Hematopoietic multipotent progenitor cell (in vitro differentiated cells): ENCODE data around the gene FNDC8. TPM values are rescaled to one million over a fixed set of nuclear protein-coding genes. Genes with fewer than 3 reads are reported as not detected.
"Not testable (repeated sequence)": the region's sequence is repeated elsewhere in the genome, so short reads cannot be mapped to it uniquely, and the experiment has no call there.

ENCODE experiments used
- DNase-seq, 3 donors: peaks; one replicate each; pipeline ENCODE4 v3.0.0-alpha.2; 2011 to 2015; ENCODE audit warnings: low read depth in 2 of 3, low spot score in 2 of 3
- total RNA-seq: library from RNA; depleted of rRNA; stranded (reverse); fragments of >200 nt; gene quantifications from one replicate; pipeline ENCODE4 v1.2.3, GENCODE V29; 2012

The FNDC8 gene
- not detected for total RNA-seq

DNA sequence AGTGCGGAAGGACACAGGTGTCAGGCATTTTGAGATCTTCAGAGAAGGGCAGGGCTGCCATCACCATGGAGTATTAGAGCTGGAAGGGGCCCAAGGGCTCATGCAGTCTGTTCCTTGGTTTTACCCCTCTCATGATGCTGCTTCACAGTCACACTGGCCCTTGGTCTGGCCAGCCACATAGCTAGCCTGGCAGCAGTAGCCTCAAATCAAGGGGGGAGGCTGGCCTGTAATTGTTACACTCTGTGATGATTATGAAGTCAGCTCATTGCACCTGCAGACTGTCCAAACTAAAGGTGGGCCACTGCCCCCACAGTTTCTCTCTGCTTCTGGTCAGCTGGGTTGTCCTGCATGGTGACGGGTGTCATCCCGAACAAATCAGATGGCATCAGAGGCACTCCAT lies at the start of gene FNDC8:
TSS of gene FNDC8 (plus strand) at position 301 of the 400 bp plus-strand sequence. CDS start at position 380, 79 bp downstream.
- no peak for DNase-seq

DNA sequence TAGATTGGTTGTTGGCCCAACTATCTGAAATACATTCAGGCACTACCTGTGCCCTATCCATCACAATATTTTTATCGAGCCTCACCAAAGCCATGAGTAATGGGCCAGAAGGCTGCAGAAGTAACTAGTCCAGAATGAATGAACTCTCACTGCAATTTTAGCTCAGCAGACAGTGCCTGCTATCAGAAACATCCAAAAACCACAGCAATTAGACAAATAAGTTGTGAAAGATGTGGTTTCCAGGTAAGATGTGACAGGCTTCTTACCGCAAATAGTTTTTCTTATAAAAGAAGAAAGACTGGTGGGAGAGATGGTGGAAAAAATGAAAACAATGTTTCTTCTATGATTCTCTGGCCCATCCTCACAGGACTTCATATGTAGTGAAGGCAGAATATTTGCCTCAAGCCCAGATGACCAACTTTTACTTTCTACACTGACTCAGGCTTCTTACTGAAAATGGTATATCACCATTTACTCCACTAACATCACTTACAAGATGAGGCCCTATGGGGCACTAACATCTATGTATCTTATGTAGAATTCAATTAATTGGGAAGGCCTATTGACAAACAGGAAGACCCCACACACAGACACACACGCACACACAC lies 48.1 kb upstream of the FNDC8 start:
- no peak for DNase-seq

DNA sequence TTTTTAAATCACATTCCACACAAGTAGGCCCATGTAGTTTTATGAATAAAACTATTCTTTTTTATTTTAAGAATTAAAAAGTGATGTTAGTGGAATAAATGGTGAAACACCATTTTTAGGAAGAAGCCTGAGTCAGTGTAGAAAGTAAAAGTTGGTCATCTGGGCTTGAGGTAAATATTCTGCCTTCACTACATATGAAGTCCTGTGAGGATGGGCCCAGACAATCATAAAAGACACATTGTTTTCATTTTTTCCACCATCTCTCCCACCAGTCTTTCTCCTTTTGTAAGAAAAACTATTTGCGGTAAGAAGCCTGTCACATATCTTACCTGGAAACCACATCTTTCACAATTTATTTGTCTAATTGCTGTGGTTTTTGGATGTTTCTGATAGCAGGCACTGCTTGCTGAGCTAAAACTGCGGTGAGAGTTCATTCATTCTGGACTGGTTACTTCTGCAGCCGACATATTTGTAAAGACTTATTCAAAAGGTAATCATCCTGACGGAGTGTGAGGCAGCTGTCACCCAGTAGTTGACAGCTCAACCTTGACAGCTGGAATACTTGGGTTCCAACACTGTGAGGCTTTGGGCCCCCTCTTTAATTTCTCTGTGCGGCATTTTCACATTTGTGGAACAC lies 47.3 kb upstream of the FNDC8 start:
- DNase-seq, result no peak

DNA sequence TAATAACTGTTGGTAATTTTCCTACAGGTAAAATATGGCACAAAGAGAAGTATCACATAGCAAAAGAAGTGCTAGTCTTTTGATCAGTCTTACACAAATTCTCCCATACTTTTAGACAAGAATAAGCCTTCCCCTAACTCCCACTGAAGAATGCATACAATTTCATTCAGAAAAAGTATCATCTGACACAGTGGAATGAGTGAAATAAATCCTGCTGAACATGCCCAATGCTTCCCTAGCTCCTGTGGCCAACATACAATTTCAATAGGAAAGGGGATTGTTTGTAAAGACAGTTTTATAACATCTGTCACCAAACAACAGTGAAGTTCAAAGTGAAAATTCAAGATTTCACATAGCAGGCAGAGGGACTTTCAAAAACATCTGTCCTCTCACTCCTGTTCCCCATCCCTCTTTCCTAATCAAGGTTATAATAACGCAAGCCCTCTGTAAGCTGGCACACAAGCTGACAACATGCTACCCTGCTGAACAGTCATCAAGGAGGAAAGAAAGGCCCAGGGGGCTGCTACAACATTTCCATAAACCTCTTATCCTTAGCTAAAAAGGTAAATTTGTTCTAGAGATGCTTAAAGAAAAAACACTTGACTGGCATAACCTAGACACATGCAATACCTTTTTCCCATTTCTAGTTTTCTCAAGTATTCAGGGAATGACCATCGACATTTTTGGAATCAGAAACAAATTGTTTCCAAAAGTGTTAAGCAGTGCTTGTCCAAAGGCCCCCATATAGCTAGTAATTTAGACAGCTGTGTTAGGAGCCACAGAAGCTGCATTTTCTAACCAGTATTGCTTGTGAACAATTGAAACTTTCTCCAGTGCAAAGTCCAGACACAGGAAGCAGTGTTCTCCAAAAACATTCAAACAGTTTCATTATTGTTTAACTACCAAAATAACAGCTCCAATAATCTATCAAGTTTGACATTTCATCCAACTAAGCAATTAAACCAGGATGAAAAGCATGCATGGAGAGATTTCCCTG lies 46.4 kb upstream of the FNDC8 start:
- DNase-seq, result no peak

DNA sequence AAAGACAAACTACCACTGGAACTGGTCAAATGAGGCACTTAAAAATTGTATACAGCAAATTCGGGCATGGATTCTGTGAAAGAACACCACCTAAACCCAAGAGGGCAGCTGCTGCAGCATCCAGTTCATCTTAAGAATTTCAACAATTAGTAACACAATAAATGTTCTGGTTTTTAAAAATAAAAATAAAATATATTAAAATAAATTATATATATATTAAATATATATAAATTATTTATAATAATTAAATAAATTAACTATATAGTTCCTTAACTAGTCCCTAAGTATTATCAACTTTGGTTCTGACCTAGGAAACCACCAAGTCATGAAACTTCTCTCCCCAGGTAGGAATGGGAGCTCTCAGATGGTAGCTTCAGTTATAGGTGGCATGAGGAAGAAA lies 44.5 kb upstream of the FNDC8 start:
- DNase-seq, result no peak

DNA sequence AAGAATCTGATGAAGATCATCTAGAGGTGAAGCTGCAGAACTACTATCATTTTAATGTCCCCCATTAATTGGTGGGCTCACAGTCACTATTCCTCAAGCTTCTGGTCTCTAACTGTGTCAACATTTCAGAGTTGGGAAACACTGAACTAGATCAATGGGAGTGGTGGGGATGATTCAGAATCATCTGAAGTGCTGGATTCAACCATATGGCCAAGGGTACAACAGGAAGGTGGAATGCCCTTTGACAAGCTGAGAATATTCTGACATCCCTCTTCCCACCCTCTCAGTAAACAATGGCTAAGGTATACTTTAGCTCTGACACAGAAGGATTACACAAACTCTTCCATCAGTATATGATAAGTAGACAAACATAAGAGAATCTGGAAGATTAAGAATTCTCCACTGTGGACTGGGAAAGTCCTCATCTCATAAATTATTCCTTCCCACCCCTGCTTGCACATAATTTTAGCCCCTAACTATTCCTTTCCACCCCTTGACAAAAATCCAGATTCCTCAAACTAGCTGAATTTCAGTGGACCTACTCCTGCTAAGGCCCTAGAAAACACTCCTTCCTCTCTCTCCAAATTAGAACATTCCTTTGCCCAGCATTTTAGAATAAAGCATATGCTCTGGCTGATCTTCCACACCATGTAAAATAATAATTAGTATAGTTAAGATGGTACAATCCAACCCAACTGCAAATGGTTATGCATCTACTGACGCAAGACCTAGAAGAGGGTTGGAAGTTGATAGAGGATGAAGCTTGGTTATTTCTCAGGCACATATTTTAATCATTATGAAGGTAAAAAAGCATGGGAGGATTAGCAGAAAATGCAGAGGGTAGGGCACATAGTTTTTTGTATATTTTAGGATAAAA lies 41.6 kb upstream of the FNDC8 start:
- no peak for DNase-seq

DNA sequence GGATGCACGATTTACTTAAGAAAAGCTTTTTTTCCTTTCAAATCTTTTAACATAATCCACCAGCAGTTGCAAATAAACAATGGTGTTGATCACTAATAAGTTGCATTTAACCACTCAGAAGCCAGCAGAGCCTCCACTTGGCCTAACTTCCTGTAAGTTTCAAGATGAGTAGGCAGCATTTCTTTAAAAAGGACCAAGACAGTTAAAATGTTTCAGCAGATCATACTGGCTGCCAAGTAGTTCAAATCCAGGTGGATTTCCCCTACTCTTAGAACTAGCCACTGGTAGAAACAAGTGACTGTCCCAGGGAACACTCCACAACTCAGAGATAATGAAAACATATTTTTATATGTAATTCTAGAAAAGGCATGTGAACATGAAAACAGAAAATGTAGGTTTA lies 40.9 kb upstream of the FNDC8 start:
- no peak for DNase-seq

DNA sequence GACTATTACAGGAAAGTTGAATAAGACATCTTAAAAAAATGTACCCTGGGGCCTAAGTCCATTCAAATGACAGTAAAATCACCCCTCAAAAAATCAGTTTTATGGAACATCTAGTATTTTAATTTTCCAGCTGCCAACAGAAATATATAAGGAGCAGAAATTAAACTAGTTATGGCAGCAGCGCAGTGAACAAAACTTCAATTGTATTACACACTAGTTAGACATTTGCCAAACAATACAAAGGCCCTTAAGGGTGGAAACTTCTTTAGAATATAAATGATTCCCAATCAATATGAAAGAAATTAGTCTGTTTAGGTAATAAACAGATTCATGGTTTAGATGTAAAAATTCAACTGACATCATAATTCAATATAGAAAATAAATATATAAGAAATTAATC lies 39.8 kb upstream of the FNDC8 start:
- DNase-seq, result no peak

DNA sequence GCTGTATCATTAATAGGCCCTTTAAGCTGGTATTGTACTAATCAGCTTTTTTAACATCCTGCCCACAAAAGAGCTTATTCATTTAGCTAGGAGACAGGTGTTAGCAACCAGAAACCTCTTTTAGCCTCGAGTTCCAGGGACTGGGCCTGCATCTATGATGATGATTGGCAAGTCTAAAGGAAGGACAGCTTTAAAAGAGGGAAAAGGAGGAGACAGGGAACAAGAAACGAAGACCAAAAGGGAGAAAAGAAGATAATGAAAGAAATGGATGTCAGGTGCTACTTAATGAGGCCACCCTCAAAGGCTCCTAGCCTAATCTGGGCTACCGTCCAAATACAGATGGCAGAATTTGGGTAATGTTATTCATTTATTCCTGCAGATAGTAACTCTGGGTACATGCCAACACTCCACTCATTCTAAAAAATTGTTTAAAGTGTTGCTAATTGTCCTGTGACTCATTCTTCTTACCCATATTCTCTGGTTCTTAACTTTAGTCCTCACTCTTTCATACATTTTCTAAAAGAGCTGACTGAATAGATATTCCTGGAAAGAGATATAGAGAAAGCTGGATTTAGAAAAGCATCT lies 39.2 kb upstream of the FNDC8 start:
- DNase-seq, result no peak

DNA sequence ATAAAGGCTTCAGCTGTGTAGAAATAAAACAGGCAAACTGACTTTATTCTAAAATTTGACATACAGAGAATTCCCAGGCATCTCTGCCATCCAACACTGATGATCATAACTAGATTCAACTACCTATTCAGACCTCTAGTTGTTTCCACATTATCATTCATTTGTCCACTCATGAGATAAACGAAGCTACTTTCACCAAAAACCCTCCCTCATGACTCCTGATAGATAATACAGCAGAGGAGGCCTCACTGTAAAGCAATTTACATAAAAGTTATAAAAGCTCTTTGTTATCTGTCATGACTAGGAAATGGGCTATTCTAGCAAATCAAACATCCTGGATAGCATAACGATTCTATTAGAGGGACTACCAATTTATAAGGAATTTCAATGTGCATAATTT lies 38.3 kb upstream of the FNDC8 start:
- no peak for DNase-seq

DNA sequence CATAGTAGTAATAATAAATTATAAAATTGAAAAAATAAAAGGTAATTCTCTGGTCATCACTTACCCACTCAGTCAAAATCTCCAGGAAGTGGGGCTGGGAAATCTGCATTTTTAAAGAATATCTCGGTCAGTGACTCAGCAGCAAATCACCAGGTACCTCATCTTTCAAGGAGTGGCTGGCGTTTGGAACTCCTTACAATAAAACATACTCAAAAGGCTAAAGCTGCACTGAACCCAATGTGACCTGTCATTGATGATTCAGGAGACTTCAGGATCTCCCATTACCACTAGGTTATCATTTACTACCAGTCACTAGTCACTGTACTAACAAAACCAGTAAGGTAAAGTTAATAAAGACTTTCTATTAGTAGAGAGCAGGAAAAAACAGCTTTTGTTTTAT lies 36.4 kb upstream of the FNDC8 start:
- no peak for DNase-seq

DNA sequence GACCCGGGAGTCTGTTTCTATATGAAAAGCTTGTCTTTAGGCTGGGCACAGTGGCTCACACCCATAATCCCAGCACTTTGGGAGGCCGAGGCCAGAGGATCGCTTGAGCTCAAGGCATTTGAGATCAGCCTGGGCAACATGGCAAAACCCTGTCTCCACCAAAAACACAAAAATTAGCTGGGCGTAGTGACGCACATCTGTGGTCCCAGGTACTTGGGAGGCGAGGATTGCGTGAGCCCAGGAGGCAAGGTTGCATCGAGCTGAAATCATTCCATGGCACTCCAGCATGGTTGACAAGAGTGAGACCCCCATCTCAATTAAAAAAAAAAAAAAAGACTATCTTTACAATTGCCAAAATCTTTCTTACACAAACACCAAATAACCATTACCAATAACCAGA lies 35.3 kb upstream of the FNDC8 start:
- no peak for DNase-seq

DNA sequence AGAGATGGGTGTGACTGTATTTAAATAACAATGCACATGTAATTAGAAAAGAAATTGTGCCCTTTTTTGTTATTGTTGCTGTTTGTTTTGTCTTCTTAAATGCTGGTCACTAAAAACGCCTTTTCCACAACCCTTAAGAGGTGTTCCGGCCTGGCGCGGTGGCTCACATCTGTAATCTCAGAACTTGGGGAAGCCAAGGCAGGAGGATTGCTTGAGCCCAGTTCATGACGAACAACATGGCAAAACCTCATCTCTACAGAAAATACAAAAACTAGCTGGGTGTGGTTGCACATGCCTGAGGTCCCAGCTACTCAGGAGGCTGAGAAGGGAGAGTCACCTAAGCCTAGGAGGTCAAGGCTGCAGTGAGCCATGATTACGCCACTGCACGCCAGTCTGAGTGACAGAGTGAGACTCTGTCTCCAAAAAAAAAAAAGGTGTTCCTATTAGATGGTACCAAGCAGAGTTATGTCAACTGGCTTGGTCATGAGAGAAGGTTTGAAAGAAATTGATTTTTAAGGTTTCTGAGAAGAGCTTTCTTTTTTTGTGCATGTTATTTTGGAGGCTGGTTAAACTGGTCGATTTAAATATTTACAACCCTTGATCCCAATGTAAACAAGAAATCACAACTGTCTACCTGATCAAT lies 34.4 kb upstream of the FNDC8 start:
- no peak for DNase-seq

DNA sequence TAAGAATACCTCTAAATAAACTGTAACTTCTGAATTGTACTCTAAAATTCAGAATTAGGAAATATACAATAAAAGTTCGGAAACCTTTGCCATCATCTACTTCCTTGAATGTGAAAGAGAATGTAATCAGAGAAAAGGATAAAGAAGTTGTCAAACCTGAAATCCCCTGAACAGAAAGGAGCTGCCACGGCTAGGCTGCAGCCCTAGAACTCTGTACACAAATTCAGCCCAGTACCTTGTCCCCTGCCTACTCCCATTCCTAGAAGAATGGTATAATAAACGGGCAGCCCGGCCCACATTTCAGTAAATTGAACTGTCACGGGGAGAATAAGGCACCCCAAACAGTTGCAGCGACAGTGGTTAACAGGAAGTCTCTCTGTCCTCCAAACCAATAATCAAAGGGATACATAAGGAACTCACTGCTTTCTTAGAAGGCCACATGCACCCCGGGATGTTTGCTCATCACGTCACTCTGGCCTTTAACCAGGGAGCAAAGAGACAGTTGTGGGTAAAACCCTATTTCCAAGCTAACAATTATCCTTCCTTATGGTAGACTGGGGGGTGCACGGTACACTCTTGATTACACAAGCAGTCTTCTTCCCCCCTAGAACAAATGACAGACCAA lies 33.6 kb upstream of the FNDC8 start:
- DNase-seq, result no peak

DNA sequence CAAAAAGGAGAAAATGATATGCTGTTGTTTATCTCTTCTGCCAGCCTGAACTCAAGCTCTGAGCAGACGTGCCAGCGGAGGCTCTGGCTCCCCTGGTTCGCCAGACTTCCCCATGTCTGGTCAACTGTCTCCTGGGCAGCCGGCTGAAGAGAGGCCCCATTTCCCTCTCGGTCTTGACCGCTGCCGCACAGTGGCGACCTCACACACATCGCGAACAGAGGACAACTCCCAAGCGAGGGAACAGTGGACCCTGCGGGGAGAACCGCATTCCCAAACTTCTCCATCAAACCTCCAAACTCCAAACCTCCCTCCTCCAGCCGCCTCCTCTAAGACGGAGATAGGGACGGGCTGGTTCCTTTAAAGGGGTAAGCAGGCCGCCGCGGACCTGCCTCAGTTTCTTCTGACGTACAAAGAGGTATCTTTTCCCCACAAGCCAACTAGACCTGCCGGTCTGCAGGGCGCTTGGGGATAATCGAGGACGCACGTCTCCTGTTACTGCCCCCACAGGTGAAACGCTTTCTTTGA lies 33.0 kb upstream of the FNDC8 start:
- peak in 2 of 3 donors; percentile 37 to 45 for DNase-seq

DNA sequence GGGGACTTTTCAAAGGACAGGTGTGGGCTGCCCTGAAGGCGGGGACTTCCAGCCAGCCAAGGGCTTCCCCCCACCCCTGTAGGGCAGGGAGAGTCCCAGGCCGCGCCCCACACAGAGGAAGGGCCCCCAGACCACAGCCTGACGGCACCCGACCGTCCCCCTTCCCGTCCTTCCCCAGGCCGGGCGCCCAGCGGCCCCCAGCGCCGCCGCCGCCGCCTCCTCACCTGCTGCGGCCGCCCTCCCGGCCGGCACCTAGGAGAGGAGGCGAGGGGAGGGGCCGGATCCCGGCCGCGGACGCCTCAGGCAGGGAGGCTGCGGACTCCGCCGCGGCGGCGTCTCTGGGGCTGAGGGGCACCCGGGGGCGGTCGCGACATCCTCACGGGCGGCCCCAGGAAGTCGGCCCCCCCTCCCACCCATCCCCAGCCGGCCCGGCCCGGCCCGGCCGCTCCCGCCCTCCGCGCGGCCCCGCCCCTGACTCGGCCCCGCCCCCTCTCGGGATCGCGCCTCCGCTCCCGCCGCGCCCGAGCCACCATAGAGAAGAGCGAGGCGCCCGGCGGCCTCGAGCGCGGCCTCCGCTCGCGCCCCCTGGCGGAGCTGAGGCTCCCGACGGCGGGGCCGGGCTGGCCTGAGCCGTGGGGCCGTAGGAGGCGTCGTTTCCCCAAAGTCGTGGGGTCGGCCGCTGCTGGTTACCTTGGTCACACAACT lies 32.4 kb upstream of the FNDC8 start:
- peak; percentile 80 to 91 (median 85) for DNase-seq

DNA sequence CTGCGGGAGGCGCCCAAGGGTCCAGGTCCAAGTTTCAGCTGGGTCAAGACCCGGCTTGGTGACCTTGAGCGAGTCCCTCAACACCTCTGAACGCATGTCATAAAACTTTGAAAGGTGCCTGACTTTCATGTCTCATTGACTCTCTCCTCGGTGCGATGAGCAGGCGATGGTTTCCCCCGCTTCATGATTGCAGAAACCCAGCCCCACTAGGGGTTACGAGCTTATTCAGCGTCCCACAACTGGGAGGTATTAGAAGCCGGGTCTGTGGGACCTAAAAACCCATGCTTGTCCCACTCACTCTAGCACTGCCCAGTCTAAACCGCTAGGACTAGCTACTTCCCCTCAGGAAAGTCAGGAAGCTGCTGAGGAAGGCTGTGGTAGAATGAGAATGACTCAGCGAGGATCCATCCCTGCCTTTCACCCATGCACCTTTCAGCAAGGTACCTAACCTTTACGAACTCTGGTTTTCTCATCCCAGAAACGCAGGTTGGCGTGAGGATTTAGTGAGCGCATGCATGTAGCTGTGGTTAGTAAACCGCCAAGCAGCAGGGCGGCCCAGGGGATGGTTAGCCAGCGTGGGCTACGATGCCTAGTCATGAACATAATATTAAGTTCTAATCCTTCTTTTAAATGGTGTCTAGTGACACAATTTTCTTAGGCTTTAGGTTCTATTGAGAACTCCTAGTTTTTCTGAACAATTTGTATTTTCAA lies 31.7 kb upstream of the FNDC8 start:
- DNase-seq, result peak in 2 of 3 donors; percentile 67 to 76

DNA sequence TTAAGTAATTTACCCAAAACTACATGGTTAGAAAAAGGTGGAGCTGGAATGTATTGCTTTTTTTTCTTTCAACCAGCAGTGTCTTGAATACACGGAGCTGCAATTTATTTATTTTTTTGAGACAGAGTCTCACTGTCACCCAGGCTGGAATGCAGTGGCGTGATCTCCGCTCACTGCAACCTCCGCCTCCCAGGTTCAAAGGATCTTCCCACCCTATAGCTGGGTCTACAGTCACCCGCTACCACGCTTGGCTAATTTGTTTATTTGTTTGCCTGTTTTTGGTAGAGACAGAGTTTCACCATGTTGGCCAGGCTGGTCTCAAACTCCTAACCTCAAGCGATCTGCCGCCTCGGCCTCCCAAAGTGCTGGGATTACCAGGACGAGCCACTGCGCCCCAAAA lies 30.7 kb upstream of the FNDC8 start:
- not testable (repeated sequence) for DNase-seq
